Ammon's horn (tissue), 1 donor: ENCODE data around the gene ERFE.

Experiments used
- DNase-seq: peaks from one replicate; pipeline ENCODE4 v3.0.0-alpha.2; 2016; ENCODE audit warnings: low spot score

ERFE gene

GRCh38 chr2:238126338-238126737 lies 32.4 kb upstream of the ERFE start:
- DNase-seq, result no peak

- no peak for DNase-seq
These were observed 32.0 kb upstream of the ERFE start for GRCh38 chr2:238126775-238127164.

DNA sequence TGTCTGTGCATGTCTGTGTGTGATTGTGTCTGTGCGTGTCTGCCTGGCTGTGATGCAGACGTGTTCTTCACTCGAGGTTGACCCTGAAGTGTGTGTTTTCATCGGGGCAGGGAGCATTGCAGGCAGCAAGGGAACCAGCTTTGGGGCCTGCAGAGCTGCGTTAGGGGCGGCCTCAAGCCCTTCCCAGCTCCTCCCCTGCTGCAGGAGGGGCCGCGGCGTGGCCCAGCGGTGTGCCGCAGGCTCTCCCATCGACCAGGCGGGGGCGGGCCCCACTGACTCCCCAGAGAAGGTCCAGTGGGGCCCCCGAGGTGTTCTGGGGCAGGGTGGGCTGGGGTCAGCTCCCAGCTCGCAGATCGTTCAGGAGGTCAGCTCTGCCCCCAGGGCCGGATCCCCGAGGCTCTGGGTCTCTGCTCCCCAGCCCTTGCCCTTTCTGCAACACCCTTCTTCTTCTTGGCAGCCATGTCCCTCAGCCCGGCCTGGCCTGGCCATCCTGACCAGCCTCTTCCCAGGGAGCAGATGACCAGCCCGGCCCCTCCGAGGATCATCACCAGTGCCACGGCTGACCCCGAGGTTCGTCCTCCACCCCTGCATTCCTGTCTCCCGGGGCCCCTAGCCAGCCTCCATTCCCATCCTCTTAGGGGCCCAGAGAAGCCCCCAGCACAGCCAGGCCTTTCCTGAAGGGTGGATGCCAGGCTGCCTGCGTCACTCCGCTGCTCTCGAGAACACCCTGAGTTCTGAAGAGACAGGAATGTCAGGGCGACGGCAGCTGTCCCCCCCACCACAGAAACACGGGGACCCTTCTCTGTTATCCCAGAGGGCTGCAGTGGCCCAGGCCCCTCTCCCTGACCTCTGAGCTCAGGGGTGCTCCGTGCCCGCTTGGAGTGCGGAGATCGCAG lies 31.4 kb upstream of the ERFE start:
- DNase-seq, result no peak

DNA sequence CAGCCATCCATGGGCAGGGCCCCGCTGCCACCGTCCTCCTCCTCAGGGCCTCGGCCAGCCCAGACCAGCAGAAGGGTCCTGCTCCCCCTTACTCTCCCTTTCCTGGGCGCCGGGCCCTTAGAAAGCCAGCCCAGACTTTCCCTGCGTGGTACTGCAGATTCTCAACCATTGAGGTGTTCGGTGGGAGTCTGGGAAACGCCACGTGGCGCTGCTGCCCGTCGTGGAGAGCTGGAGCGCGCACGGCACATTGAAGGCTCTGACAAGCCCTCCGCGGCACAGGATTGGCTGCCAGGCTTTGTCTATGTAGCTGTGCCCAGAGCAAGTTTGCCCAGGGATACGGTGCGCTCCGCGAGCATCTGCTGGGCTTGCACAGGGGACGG lies 30.7 kb upstream of the ERFE start:
- no peak for DNase-seq

GRCh38 chr2:238128534-238129001 lies 30.2 kb upstream of the ERFE start:
- DNase-seq, result no peak

DNA sequence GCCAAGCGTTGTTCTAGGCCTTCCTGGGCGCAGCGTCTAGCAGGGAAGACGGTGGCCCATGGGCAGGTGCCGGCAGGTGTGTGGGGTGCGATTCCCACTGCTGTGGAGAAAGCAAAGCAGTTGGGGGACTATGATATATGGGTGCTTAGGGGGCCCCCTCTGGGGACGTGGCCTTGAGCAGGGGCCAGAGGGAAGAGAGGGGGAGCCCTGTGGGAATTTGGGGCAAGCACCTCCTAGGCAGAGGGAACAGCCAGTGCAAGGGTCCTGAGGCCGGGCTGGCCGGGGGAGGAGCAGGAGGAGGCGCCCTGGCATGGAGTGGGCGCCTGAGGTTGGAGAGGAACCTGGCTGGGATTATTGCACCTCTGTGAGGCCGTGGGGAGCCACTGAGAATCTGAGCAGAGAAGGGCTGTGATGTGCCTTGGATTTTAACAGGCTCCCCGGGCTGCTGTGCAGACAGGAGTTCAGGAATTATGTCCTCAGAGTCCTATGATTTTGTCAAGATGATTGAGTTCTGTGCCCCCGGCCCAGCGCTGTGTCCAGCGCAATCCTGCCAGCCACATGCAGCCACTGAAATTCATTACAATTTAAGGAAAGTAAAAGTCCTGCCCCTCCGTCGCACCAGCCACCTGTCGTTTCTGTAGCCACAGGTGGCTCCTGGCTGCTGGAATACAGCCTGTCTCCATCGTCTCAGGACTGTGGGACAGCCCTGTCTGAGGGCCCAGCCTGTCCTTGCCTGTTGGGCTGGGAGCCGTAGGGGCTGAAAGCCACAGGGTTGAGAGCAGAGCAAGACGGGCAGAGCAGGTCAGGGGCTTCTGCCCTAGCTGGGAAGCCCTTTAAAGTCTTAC lies 29.4 kb upstream of the ERFE start:
- DNase-seq, result no peak

- DNase-seq, result no peak
These were observed 28.6 kb upstream of the ERFE start for GRCh38 chr2:238130111-238130695.

DNA sequence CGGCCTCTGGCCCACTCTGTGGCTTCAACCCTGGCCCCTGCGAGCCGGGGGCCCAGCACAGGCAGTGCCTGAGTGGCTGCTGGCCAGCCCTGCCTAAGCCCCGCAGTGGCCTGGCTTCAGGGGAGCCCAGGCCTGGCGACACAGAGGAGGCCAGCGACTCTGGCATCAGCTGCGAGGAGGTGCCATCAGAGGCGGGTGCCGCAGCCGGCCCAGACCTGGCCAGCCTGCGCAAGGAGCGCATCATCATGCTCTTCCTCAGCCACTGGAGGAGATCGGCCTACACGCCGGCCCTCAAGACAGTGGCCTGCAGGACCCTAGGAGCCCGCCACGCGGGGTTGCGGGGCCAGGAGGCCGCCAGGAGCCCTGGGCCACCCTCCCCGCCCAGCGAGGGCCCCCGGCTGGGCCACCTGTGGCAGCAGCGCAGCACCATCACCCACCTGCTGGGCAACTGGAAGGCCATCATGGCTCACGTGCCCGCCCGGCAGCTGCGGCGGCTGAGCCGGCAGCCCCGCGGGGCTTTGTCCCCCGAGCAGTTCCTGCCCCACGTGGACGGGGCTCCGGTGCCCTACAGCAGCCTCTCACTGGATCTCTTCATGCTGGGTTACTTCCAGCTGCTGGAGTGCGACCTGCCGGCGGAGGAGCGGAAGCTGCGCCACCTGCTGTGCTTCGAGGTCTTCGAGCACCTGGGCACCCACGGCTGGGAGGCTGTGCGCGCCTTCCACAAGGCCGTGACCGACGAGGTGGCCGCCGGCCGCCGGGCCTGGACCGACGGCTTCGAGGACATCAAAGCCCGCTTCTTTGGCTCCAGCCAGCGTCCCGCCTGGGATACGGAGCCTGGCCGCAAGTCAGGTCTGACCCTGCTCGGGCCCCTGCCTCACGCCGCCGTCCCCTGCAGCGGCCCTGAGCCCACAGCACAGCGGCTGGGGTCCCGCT lies 27.8 kb upstream of the ERFE start:
- DNase-seq, result no peak

DNA sequence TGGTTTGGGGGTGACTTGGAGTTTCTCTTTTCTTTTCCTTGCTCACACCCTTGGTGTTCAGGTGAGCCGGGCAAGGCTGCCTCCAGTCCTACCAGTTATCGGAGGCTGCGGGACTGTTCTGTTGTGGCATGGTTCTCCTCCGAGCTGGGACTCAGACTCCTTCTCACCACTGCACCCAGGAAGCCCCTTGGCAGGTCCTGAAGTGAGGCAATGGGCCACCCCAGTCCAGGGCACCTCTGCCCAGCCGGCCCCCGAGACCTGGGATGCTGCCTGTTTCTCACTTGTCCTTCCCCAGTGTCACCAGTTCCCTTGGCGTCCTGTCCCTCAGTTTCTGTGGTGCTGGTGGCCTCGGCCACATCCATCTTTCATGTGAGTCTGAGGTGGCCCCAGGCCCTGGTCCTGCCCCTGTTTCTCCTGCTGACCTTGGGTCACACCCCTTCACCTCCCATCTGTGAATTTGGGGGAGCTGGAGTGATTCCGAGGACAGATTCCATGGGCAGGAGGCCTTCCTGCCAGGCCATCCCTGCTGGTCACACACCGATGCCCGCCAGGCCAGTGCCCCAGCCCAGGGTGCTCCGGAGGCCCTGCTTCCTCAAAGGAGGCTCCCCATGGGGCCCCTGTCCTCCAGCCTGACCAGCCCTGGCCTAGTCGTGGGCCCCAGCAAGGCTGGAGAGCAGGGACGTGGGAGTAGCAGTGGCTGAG lies 26.9 kb upstream of the ERFE start:
- no peak for DNase-seq

- DNase-seq, result peak; percentile 72
These were observed 26.0 kb upstream of the ERFE start for GRCh38 chr2:238132463-238133450.

DNA sequence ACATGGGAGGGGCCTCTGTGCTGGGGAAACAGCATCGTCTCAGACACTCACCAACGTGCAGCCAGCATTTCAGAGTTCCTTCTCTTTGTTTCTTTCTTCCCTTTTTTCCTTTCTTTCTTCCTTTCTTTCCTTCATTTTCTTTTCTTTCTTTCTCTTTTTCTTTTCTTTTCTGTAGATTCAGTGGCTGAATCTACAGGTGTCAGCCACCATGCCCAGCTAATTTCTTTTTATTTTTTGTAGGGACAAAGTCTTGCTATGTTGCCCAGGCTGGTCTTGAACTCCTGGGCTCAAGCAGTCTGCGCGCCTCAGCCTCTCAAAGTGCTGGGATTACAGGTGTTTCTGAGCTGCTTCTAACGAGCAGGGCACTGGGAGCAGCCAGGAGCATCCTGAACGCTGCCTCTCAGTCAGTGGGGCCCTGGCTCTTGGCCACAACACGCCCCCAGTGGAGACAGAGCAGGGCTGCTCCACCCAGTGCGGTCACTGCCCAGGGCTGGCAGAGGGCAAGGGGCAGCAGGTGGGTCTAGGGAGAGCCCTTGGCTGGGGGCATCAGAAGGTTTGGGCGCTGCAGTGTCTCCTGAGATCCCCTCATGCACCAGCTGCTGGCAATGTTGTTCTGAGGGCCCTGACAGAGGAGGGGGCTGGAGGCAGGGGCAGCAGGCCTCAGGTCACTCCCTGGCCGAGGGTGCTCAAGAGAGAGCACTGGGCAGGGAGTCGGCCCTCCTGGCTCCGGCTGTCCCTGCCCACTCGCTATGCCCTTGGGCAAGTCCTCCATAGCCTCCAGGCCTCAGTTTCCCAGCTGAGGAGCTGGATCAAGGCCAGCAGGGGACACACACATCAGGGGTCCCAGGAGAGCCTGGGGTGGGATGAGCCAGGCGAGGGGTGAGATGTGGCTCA lies 25.0 kb upstream of the ERFE start:
- DNase-seq, result no peak

DNA sequence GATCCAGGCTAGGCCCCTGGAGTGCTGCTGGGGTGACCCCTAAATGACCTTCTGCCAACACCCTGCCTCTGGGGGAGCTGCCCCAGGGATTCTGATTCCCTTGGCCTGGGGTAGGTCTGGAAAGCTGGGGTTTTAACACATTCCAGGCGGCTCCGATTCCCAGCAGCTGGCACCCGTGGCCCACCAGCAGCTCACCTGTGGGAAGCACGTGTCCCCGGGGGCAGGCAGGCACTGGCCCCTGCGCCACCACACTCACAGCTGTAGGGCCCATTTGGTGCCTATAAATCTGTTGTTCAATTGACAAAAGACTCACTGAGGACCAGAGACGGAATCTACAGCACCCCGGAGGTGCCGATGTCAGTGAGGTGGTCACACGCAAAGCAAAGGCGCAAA lies 24.4 kb upstream of the ERFE start:
- no peak for DNase-seq

GRCh38 chr2:238135601-238136150 lies 23.1 kb upstream of the ERFE start:
- no peak for DNase-seq

GRCh38 chr2:238136820-238137537 lies 21.8 kb upstream of the ERFE start:
- DNase-seq, result no peak

DNA sequence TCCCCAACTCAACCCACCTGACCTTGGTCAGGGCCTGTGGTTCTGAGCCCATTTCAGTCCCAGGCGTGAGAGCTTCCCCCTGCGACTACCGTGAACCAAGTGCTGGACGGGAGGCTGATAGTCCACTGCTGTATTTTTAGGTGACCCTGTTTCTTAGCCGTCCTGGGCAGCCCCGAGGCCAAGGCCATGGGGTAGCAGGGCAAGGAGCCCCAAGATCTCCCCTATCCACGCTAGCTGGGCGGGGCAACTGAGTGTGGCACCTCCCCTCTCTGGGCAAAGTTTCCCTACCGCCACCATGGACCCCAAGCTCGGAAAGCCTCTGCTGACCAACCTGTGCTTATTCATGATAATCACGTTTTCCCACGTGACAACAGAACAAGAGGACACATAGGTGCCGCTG lies 20.9 kb upstream of the ERFE start:
- no peak for DNase-seq

DNA sequence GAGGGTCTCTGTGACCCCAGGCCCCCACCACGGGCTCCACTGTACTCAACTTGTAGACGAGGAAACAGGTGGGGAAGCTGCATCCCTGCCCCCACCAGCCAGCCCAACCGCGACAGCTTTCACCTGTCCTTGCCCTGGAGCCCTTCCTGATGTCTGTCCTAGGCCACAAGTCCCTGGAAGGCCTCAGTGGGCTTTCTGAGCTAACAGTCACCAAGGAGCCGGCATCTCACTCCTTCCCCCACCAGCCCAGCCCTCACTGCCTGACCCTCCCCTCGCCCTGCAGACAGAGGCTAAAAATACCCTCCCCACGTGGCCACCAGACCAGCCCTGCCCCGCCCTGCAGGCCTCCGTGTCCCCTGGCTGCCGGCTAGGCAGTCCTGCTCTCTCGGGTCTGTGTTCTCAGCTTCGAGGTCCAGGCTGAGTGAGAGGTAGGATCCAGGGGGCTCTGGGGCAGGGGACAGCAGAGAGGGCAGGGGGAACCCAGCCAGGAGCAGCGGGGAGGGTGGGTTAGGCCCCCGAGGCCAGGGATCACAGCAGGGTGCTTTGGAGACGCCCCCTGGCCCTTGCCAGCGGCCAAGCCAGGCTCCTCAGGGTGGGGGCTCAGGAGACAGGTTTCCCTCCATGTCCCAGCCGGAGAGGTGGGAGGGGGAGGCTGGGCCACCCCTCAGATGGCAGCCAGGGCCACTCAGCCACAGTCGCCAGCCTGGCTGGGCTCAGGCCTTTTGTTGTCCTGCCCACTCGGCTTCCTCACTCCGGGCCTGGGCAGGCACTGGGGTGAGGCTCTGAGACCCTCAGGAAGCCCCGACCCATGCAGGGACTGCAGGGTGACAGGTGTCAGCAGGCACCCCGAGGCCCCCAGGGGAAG lies 20.2 kb upstream of the ERFE start, which contains the start of gene KLHL30:
Gene KLHL30 (plus strand): TSS at position 338 of the 865 bp plus-strand sequence. CDS start 2,087 bp downstream, outside the sequence.
- no peak for DNase-seq
